ENCODE data around the gene PAX2.

PAX2 gene

GRCh38 chr10:100799881-100800280, 54.5 kb downstream of the PAX2 start:
- DNase-seq = no peak

- no peak for DNase-seq
Measured at GRCh38 chr10:100800931-100801330, 55.5 kb downstream of the PAX2 start.

GRCh38 chr10:100802196-100802595, 56.8 kb downstream of the PAX2 start:
- DNase-seq = no peak

GRCh38 chr10:100802607-100803006, 57.2 kb downstream of the PAX2 start:
- no peak for DNase-seq

- DNase-seq = no peak
Measured at GRCh38 chr10:100803492-100803891, 58.1 kb downstream of the PAX2 start.

- no peak for DNase-seq
Measured at GRCh38 chr10:100803908-100804307, 58.5 kb downstream of the PAX2 start.

- DNase-seq = no peak
Measured at GRCh38 chr10:100805543-100806355, 60.4 kb downstream of the PAX2 start.

GRCh38 chr10:100806356-100806645, 60.9 kb downstream of the PAX2 start:
- no peak for DNase-seq

- no peak for DNase-seq
Measured at GRCh38 chr10:100807241-100807951, 62.0 kb downstream of the PAX2 start.

GRCh38 chr10:100808876-100809275, 63.5 kb downstream of the PAX2 start:
- no peak for DNase-seq

- DNase-seq = no peak
Measured at GRCh38 chr10:100810091-100810834, 64.9 kb downstream of the PAX2 start.

- DNase-seq = no peak
Measured at GRCh38 chr10:100810835-100811116, 65.4 kb downstream of the PAX2 start.

- DNase-seq = no peak
Measured at GRCh38 chr10:100811261-100811660, 65.9 kb downstream of the PAX2 start.

- no peak for DNase-seq
Measured at GRCh38 chr10:100811752-100812750, 66.7 kb downstream of the PAX2 start.

- DNase-seq = no peak
Measured at GRCh38 chr10:100812978-100813377, 67.6 kb downstream of the PAX2 start.

- DNase-seq = no peak
Measured at GRCh38 chr10:100814751-100815474, 69.5 kb downstream of the PAX2 start.

GRCh38 chr10:100816671-100817070, 71.3 kb downstream of the PAX2 start:
- no peak for DNase-seq

- DNase-seq = no peak
Measured at GRCh38 chr10:100817268-100817839, 72.0 kb downstream of the PAX2 start.

- no peak for DNase-seq
Measured at GRCh38 chr10:100819424-100819823, 74.0 kb downstream of the PAX2 start.

GRCh38 chr10:100823194-100823593, 77.8 kb downstream of the PAX2 start:
- DNase-seq = no peak

- no peak for DNase-seq
Measured at GRCh38 chr10:100824886-100825285, 79.5 kb downstream of the PAX2 start.

All from NCI-H1694 (cell line).